Dedifferentiated amniotic fluid mesenchymal stem cell (primary cell): ENCODE results near the gene CCDC197.

Source experiments
- DNase-seq: peaks from one replicate; pipeline ENCODE4 v3.0.0-alpha.2; 2016; ENCODE audit errors: extremely low spot score

Gene CCDC197

DNA sequence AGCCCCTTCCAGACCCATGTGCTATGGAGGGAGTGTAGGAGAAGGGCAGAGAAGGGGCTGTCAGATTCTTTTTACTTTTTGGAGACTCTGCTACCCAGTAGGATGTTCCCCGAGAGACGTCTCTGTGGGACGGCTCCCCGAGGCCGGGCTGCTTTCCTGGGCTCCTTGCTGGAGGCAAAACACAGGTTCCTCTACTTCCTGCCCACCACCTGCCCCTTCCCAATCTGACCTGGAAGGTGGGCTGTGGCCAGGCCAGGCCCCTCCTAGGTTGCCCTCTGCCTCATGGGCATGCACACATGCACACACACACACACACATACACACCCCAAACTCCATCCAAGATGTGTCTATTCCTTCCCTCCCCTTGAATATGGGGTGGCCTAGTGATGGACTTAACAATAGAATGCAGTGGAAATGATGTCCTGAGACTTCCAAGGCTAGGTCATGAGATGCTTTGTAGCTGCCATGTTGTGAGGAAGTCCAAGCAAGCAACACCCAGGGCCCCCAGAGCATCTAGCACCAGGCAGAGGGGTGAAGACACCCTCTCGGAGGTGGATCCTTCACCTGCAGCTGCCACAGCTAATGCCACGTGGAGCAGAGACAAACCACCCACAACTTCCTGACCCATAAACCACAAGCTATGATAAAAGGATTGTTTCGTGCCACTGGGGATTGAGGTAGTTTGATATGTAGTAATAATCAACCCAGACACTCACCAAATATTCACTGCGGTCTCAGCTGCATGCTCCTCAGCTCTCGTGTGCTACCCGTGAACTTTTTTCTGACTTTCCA lies 19.1 kb upstream of the CCDC197 start:
- no peak for DNase-seq

DNA sequence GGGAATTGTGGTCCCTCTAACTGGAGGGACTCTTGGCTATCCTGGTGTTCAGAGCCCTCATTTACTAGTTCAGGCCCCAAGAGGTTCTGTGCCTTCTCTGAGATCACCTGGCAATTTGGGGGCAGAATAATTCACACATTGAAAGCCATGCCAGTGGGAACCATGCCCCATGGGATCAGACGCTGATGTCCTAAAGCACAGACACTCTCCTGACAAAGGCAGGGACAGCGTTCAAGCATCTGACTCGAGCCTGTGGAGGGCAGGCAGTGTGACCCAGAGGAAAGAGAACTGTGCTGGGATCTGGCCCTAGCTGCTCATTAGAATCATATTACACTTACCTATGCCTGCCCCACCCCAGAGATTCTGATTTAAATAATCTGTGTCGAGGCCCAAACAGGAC lies 18.4 kb upstream of the CCDC197 start:
- no peak for DNase-seq

DNA sequence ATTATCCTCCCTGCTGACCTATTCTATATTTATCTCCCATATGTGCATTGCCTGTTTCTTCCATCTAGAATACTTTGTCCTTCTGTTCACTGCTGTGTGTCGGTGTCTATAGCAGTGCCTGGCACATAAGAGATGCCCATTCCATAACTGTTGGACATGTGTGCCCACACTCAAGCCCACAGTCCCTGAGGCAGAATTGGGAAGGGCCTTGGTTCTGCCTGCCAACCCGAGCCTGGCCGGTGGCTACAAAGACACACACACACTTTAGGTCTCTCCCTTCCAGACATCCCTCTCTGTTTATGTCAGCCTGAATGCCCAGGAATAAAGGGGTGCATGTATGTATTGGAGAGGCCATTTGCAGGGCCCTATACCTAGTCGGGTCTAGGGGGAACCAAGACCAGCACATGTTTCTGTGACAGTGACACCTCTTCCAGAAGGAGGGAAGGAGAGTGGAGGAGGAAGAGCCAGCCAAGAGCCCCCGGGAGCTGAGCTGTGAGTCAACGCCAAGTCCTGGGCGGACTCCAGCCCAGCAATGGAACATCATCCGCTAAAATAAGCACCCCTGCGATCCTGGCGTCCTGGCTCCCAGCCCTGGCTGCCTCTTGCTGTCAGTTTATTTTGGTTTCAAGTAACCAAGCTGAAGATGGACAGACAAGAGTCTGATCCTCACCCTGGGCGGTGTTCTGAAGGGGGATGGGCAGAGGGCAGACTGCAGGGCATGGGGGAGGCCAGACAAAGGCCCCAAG lies 16.5 kb upstream of the CCDC197 start:
- DNase-seq = no peak

DNA sequence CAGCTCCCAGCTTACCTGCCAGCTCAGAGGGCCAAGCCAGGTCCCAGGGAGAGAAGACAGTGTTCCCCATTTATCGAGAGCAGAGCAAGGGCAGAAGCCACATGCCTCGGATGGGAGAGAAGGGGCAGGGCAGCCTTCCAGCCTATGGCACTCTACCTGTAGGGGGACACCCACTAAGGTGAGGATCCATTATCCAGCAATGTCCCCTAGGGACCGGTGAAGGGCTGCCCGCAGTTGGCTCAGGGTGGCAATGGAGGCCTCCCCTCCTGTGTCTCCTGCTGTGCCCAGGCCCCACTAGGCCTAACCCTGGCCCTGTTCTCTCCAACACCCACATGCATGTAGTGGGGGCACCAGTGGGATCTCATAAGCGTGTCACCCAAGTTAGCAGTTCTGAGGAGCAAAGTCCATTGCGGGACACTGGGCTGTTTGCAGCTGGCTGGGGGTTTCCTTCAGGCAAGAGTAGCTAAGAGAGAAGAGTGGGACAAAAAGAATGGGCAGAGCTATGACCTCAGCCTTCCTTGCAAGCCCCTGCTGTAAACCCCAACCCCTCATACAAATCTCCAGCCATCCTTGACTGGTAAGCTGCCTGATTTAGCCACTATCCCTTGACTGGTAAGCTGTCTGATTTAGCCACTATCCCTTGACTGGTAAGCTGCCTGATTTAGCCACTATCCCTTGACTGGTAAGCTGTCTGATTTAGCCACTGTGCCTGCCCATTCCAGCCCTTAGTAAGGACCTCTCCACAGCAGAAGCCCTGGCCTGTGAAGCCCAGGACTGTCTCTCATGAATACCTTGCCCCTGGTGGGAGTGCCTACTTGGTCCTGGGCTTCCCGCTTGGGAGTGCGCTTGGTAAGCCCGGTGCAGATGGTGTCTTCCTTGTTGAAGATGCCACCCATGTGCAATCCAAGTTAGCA lies 15.5 kb upstream of the CCDC197 start:
- no peak for DNase-seq

DNA sequence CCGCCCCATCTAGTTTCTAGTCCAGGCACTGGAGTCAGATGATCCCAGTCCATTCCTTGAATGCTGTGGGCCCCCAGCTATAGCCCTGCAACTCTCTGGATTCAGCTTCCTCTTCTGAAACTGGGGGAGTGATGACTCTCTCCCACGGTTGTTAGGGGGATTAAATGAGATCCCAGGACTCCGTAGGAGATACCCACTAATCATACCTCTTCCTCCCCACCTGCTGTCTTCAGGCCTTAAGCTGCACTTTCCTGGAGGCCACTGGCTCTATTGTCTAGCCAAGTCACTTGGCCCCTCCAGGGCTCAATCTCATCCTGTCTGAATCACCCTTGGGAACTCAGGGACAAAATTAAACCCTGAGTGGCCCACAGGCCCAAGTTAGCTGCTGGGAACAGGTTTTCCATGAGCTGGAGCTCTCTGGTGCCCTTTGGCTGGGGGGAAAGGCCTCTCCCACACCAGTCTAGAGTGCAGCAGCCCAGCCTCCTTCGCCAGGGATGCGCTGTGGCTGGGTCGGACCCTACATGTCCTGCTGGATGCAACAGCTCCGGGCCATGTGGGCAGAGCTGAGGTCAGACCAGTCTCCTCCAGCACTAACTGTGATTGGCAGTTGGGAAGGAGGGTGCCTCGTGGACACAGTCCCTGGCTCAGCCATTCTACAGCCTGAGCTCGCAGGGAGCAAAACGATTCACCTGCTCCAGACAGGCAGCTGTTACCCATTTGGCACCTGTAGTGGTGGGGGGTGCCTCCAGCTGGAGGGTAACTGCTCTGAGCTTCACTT lies 14.7 kb upstream of the CCDC197 start:
- no peak for DNase-seq

DNA sequence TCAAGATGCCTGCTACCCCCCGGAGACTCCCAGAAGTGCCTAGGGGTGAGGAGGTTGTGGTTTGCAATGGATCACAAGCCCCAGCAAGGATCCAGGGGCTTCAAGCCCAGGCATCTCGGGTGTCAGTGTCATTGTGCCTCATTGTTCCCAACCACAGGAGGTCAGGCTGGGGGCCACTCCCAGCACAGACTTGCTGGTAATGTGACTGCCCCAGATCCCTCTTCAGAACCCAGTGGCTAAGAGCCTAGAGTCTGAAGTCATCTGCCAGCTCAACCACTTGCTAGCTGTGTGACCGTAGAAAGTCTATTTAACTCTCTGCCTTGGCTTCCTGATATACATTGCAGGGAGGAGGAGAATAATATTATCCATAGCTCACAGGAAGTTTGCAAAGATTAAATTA lies 13.0 kb upstream of the CCDC197 start:
- DNase-seq = peak; percentile 22

DNA sequence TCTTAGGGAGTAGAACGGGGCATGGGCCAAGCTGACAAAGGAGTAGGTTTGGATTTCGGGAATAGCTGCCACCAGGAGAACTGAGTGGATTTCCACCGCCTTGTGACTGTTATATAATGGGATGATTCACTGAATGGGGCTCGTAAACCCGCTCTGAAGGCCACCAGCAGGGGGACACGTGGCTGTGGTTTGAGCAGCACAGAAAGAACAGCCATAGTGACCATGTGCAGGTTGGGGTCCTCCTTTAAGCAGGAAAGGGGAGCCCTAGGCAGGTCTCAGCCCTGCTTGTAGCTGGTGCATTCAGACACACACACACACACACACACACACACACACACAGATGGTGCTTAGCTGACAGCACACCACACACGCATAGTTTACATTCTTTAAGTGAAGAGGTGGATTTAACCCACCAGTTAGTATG lies 12.1 kb upstream of the CCDC197 start:
- DNase-seq = peak; percentile 58

DNA sequence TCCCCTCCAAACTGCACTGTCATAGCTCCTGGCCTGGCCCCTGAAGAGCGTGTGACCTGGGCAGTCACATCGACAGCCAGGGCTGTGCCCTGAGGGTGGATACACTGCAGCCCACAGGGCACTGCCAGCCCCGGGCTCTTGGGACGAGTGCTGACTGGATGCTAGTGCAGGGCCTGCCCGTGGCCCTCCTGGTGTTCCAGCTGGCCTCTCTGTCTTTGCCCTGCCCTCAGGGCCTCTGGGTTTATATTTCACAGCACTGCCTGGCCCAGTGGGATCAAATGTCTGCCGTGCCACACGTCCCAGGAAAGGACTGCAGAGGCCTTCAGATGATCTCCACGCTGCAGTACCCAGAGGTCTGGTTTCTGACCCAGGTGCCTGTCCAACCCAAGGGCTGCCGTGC lies 10.1 kb upstream of the CCDC197 start:
- no peak for DNase-seq

DNA sequence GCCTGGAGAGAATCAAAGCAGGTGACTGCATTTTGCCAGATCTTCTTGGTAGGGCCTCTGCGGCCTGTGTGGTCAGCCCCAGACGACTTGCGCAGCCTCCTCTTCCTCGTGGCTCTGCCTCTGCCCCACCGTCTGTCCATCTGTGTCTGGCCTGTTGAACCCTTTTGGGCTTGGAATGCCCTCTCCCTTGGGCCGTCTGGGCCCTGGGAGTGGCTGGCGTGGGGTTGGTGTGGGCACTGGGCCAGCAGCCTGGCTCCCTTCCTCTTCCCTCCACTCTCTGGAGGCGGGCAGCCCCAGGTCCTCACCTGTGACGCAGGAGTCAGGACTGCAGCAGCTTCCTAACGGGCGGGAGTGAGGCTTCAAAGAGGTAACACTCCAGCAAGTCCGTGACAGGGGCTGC lies 9.7 kb upstream of the CCDC197 start:
- no peak for DNase-seq

DNA sequence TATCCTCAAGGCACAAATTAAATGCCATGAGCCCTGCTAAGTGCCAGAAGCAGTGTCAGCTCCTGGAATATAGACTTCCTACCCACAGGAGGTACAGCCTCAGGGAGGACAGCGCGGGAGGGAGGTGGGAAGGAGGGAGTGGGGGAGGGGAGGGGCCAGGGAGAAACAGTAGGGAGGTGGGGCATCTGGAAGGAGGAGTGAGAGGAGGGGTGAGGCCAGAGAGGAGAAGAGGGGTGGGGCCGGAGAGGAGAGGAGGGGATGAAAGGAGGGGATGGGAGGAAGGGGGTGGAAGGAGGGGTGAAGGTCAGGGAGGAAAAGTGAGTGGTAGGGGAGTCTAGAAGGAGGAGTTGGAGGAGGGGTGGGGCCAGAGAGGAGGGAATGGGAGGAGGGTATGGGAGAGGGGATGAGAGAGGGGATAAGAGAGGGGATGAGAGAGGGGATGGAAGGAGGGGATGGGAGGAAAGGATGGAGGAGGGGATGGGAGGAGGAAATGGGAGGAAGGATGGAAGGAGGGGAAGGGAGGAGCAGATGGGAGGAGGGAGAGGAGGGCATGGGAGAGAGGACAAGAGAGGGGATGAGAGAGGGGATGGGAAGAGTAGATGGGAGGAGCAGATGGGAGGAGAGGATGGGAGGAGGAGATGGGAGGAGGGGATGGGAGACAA lies 9.2 kb upstream of the CCDC197 start:
- DNase-seq = no peak

DNA sequence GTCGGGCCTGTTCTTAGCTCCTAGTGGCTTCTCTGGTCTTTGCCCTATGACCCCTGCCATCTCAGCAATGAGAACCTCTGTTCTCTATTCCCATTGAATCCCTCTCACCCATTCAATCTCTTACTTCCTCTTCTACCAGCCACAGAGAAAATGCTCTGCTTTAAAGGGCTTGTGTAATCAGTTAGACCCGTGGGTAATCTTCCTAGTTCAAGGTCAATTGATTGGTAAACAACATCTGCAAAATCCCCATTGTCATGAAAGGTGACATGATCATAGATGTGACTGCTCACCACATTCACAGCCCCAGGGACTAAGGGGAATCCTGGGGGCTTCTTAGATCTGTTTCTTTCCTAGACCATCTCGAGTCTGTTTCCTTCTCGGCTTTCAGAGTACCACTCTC lies 7.2 kb upstream of the CCDC197 start:
- DNase-seq = no peak

DNA sequence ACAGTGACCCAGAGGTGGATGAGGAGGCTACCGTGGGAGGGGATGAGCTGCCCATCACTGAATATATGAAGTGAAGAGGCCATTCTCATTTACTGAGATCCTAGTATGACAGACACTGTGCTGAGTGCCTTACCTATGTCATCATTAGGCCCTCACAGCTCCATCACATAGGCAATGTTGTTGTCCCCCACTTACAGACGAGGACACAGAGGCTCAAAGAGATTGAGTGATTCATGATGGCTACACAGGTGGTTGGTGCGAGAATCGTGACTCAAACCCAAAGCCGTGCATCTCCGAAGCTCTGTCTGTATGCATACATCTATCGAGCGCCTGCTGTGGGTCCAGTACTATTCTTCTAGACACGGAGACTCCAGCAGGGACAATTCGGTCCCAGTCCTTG lies 5.9 kb upstream of the CCDC197 start:
- DNase-seq = no peak

DNA sequence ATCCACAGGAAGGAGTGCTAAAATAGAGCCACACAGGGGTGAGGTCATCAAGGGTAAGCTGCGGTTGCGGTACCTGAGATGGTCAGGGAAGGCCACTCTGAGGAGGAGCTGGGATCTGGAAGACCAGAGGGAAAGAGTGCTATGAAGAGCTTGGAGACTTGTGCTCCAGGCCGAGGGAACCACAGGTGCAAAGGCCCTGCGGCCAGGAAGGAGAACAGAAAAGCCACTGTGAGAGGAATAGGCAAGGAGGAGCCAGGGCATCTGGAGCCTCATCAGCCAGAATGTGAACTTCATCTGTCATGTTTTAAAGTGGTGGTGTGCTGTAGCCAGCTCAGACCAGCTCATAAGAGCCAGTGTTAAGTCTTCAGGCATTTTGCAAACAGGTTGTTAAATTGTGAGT lies 5.5 kb upstream of the CCDC197 start:
- no peak for DNase-seq

DNA sequence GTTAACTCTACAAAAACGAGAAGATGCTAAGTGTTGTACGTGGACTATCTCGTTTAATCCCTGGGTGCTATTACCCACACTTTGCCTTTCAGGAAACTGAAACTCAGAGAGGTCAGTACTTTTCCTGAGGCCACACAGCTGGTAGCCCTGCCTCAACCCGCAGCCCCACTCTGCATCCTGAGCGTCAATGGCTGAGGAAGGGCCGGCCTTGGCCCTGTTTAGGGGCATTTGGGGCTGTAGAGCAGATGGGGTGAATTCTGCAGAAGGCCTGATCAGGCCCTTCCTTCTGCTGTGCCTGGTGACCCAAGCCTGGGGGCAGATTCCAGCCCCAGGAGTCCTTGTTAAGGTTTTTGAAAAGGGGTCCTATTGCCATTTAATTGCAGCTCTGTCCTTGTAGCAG lies 3.7 kb upstream of the CCDC197 start:
- DNase-seq = no peak

DNA sequence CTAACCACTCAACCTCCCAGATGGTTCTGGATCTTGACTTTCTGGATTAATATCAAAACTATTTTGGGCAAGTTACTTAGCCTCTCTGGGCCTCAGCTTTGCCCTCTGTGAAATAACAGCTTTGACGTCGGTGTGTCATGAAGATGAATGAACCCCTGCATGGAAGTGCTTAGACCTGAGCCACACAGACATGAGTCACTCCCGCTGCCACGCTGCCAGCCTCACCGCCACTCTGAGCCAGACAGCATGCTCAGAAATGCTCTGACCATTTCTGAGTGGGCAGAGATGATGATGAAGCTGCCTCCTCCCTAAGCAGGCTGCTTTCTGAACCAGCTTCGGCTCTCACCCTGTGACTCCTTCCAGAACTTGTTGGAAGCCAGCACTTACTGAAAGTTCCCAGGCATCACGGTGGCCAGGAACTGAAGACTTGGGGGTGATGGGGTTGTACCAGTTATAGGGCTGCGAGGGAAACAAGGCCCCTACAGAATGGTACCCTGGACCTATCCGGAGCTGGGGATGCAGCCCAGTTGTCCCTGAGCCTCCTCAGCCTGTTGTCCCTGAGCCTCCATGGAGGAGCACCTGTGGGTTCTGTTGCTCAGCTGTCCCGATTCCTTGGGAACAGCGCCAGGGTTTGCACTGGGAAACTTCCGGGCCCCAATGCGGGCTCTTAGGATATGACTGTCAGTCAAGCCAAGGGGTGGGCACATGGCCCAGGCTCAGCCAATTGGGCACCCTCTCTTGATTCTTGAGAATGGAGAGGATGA lies 2.0 kb upstream of the CCDC197 start:
- peak; percentile 72 for DNase-seq

DNA sequence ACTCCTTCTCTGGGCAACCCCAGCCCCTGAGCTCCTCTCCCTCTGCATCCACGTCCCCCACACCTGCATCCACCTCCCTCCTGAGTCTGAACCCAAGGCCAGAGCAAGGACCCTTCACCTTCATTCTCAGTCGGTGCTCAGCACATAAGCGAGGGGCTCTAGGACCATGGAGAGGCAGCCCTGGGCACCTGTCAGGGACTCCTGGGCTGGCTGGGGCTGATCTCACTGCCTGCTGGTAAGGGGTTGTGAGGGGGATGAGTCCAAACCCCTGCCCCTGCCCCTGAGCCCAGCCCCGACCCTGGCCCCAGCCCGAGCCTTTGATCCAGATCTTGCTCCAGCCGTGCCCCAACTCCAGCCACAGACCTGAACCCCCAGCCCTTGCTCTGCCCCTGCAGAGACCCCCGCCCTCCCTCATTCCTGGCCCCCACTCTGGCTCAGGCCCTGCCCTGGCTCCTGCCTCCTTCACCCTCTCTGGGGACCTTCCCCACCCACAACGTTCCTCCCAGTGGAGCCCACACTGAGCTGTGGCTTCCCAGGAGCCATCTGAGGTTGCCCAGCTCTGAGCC lies 888 bp upstream of the CCDC197 start:
- DNase-seq = no peak

DNA sequence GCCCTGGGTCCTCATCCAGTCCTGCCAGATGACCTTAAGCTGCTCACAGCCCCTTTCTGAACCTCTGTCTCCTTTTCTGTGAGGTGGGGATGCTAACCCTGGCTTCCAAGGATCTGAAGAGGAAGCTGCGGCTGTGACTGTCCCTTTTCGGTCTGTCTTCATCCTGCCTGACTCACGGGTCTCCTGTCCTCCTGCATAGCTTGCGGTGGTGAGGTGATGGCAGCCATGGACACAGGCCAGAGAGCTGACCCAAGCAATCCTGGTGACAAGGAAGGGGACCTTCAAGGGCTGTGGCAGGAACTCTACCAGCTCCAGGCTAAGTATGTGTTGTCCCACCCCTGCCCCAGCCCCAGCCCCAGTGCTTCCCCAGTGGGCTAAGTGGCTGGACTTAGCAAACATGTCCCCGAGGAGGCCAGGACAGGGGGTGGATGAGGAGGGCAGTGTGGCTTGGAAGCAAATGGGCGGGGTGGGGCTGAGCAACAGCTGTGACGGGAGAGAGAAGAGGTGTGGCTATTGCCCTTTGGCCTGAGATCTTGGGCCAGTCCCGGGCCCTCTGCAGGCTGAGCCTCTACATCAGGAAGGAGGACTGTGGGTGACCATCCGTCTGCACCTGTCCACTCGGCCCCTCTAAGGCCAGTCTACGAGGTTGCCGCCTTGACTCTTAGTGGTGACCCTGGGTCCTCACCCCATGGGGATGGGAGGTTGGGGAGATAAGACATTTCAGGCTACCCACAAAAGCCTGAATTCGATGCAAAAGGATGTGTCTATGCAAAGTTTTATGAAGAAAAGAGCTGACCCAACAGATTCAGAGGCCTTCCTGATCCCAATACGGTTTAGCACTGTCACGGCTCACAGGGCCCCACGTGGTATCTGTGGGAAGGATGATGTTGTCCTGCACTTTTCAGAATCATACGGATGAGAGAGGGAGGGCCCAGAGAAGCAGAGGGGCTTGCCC lies 1.1 kb downstream of the CCDC197 start:
- no peak for DNase-seq

DNA sequence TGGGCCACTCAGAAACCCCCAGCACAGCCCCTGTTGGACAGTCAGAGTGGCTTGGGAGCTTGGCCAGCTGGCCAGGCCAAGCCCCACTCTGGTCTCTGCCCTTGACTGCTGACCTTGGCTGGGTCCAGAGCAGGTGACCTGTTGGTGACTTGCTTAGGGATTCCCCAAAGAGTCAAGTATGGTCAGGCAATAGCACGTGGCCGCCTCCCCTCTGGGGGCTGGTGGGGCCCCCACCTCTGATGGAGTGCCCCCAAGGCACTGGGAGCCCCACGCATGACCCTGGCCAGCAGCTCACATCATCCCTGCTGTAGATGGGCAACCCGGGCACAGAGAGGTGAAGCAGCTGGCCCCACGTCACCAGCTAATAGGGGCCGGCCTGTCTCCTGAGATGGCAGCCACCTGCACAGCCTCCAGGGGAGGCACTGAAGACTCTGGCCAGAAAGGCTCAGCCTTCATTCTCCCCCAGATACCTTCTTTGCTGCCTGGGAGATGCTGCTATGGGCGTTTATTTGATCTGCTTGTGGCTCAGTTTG lies 1.8 kb downstream of the CCDC197 start:
- DNase-seq = no peak
